BLaER1 (cell line): ENCODE results near the gene CASZ1.

ENCODE experiments used
- H3K27ac ChIP-seq: shearing (Covaris generic); formaldehyde crosslinking; 2 replicates; pipeline ENCODE4 v1.8.1; 2022
- H3K27me3 ChIP-seq: shearing (Covaris generic); formaldehyde crosslinking; 2 replicates; pipeline ENCODE4 v1.8.1; 2022
- H3K36me3 ChIP-seq: shearing (Covaris generic); formaldehyde crosslinking; 2 replicates; pipeline ENCODE4 v1.8.1; 2022
- H3K4me1 ChIP-seq: shearing (Covaris generic); formaldehyde crosslinking; 2 replicates; pipeline ENCODE4 v1.8.1; 2022
- H3K4me2 ChIP-seq: shearing (Covaris generic); formaldehyde crosslinking; 2 replicates; pipeline ENCODE4 v1.8.1; 2022
- H3K4me3 ChIP-seq: shearing (Covaris generic); formaldehyde crosslinking; 2 replicates; pipeline ENCODE4 v1.8.1; 2022
- H3K9ac ChIP-seq: shearing (Covaris generic); formaldehyde crosslinking; 2 replicates; pipeline ENCODE4 v1.8.1; 2022
- H3K9me3 ChIP-seq: shearing (Covaris generic); formaldehyde crosslinking; 2 replicates; pipeline ENCODE4 v1.8.1; 2022
- H4K20me1 ChIP-seq: shearing (Covaris generic); formaldehyde crosslinking; 2 replicates; pipeline ENCODE4 v1.8.1; 2022
- Cebpa-rat ChIP-seq: shearing (Covaris generic); IDR thresholded peaks from 2 replicates; pipeline ENCODE4 v1.8.1; 2022

The CASZ1 gene

GRCh38 chr1:10744029-10744428 is 52.4 kb downstream of the CASZ1 start:
- Histone ChIP-seq H3K36me3 (no peaks in the 10 kb centered on the region), H3K9me3 (no peaks in the 10 kb centered on the region), H3K4me2 (no peak overlapping the region), H3K4me3 (no peak overlapping the region), H3K4me1 (no peaks in the 10 kb centered on the region), H3K9ac (no peak overlapping the region), H3K27ac (no peak overlapping the region), H3K27me3 (peaks cover 16% of the 10 kb centered on the region; the same call in 1 of the 2 replicates), H4K20me1 (no peaks in the 10 kb centered on the region)
- no peak for TF ChIP-seq Cebpa-rat

GRCh38 chr1:10741696-10742095 is 54.8 kb downstream of the CASZ1 start:
- no peaks in the 10 kb centered on the region for H3K9me3 ChIP-seq
- no peak overlapping the region for H3K4me3 ChIP-seq
- no peak for TF ChIP-seq Cebpa-rat
- H3K27ac ChIP-seq: no peak overlapping the region
- no peaks in the 10 kb centered on the region for H3K36me3 ChIP-seq
- no peaks in the 10 kb centered on the region for H4K20me1 ChIP-seq
- peaks cover 16% of the 10 kb centered on the region; the same call in 1 of the 2 replicates for H3K27me3 ChIP-seq
- H3K4me2 ChIP-seq: no peak overlapping the region
- peaks cover 10% of the 10 kb centered on the region for H3K4me1 ChIP-seq
- H3K9ac ChIP-seq: no peak overlapping the region

DNA sequence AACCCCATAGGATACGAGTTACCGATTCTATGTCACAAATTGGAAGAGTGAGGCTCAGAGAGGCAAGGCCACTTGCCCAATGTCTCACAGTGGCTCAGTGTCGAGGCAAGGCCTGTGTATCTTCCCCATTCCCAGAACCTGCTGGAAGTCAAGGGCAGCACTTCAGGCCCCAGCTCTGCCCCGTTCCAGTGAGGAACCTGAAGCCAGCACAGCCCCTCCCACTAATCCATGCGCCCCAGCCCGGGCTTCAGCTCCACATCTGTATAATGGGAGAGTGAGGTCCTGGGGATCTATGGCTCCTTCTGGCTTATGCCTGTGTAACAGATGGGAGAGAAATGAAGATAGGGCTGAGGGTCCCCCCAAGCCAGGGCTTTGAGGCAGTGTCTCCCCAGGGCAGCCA is 56.3 kb downstream of the CASZ1 start:
- no peak overlapping the region for H3K27ac ChIP-seq
- peaks cover 11% of the 10 kb centered on the region for H3K4me1 ChIP-seq
- no peaks in the 10 kb centered on the region for H3K36me3 ChIP-seq
- H3K27me3 ChIP-seq: peaks cover 16% of the 10 kb centered on the region; the same call in 1 of the 2 replicates
- H4K20me1 ChIP-seq: no peaks in the 10 kb centered on the region
- H3K4me2 ChIP-seq: no peak overlapping the region
- no peaks in the 10 kb centered on the region for H3K9me3 ChIP-seq
- H3K9ac ChIP-seq: no peak overlapping the region
- H3K4me3 ChIP-seq: no peak overlapping the region
- no peak for TF ChIP-seq Cebpa-rat

DNA sequence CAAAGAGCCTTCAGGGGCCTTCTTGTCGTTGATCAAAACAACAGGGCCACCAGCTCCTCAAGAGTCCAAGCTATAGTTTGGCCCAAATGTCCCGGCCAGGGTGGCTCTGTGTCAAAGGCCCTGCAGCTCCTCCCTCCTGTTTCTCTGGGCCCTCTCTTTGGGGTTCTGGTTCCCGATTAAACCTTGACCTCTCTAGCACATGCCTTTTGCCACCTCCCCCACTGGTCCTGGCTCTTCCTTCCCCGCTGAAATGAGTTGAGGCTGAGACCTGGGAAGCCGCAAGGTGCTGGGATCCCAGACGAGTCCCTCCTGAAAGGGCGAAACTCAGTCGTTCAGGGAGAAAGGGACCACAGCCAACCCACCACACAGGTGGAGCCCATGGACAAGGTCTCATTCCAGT is 56.9 kb downstream of the CASZ1 start:
- TF ChIP-seq Cebpa-rat: no peak
- Histone ChIP-seq H3K4me2 (no peak overlapping the region), H3K4me3 (no peak overlapping the region), H3K36me3 (no peaks in the 10 kb centered on the region), H3K27ac (no peak overlapping the region), H3K9me3 (no peaks in the 10 kb centered on the region), H3K4me1 (peaks cover 11% of the 10 kb centered on the region), H3K9ac (no peak overlapping the region), H4K20me1 (no peaks in the 10 kb centered on the region), H3K27me3 (peaks cover 14% of the 10 kb centered on the region; the same call in 1 of the 2 replicates)

DNA sequence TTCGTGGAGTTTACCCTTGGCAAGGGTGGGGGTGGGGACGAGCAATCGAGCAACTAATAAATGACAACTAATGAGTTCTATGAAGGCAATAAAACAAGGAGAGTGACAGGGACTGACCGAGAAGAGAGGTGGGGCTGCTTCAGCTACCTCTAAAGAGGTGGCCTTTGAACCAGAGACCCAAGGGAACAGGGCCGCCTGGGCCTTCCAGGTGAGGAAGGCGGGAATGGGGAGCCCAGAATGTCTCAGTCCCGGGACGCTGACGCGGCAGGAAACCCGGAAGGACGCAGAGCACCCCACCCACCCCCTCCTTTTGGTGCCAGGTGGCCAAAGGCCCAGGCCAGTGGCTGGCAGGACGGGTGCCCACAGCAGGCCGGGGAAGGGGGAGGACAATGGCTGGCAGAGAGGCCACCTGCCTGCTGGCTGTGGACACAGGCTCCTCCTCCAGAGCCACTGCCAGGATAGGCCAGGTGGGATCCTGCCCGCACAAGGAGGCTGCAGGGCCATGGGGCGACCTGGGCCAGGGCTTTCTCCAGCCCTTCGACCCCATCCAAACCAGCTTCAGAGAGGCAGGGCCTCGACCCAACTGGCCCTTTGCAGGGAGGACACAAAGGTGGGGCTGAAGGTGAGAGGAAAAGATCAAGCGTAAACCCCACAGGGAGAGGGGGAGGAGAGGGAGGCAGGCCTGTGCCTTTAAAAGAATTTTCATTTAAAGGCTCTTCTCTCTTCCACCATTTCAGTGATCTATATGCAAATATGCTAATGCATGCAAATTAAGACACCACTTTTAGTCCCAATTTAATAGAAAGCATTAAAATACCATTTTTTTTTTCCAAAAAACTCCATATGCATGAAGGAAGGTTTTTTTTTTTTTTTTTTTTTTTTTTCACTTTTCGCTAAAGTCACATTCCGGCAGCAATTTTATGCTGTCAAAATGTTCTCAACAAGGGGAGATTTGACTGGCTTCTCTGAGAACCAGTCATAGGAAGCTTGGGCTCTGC is 58.1 kb downstream of the CASZ1 start:
- Histone ChIP-seq H3K27me3 (peaks cover 13% of the 10 kb centered on the region; the same call in 1 of the 2 replicates), H3K36me3 (no peaks in the 10 kb centered on the region), H3K4me1 (peaks cover 11% of the 10 kb centered on the region), H4K20me1 (no peaks in the 10 kb centered on the region), H3K27ac (no peak overlapping the region), H3K9ac (no peak overlapping the region), H3K9me3 (no peaks in the 10 kb centered on the region), H3K4me3 (no peak overlapping the region), H3K4me2 (no peak overlapping the region)
- TF ChIP-seq Cebpa-rat: no peak

DNA sequence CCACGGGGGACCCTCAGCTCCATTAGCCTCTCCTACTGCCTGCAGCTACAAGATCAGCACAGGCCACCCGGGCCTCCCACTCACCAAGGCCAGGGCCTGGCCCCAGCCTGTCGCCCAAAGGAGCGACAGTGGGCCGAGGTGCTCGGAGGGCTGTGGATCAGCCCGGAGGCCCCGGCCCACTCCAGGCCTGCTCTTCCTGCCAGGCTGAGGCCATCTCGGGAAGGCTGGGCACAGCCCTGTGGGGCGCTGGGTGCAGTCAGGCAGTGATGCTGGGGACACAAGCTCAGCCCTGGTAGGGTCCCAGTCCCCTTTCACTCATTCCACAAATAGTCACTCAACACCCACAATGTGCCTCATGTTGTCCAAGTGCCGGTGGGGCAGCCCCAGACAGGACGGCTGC is 58.8 kb downstream of the CASZ1 start:
- peaks cover 6% of the 10 kb centered on the region; the same call in 1 of the 2 replicates for H3K27me3 ChIP-seq
- no peak overlapping the region for H3K4me3 ChIP-seq
- no peak overlapping the region for H3K9ac ChIP-seq
- H3K27ac ChIP-seq: no peak overlapping the region
- no peak overlapping the region for H3K4me2 ChIP-seq
- H4K20me1 ChIP-seq: no peaks in the 10 kb centered on the region
- no peak for TF ChIP-seq Cebpa-rat
- H3K36me3 ChIP-seq: no peaks in the 10 kb centered on the region
- no peaks in the 10 kb centered on the region for H3K9me3 ChIP-seq
- H3K4me1 ChIP-seq: peaks cover 11% of the 10 kb centered on the region

DNA sequence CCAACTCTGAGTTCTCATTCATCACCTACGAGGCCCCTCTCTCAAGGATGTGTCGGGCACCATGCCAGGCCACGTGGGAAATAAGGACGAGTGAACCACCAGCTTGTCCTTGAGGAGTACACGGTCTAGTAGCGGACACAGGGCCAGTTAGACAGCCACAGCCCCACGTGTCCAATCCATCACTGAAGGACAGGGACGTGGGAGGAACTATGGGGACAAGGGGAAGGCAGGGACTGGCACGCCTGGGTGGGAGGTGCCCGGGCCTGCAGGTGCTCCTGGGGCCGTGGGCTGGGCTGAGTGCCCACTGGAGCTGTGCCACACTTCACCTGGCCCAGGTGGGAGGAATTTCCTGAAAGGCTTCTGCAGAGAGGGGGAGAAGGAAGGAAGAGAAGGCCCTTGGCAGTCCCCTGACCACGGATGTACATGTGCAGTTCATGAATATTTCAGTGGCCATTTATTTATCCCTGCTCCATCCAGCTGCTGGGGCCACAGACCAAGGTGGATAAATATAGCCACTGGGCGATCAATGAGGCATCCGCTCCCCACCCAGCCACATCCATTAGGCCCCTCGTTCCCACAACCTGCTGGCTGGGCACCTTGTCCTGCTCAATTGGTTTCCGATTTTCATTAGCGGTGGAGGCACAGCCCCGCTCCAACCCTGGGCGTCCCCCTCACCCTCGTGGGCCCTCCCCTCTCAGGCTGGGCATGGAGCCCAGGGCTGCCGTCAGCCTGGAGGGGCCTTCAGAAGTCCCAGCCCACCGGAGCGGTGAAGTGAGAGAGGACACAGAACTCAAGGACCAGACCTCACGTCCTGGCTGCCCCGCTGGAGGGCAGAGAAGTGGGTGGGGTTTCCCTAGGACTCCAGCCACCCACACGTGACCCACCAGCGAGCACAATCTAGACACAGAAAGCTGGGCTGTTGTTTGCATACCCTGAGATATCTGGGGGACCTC is 59.5 kb downstream of the CASZ1 start:
- no peak overlapping the region for H3K4me2 ChIP-seq
- H3K36me3 ChIP-seq: no peaks in the 10 kb centered on the region
- H3K9ac ChIP-seq: no peak overlapping the region
- H3K4me1 ChIP-seq: peaks cover 11% of the 10 kb centered on the region
- no peak overlapping the region for H3K27ac ChIP-seq
- H3K27me3 ChIP-seq: no peaks in the 10 kb centered on the region
- no peaks in the 10 kb centered on the region for H3K9me3 ChIP-seq
- H4K20me1 ChIP-seq: no peaks in the 10 kb centered on the region
- no peak overlapping the region for H3K4me3 ChIP-seq
- no peak for TF ChIP-seq Cebpa-rat

DNA sequence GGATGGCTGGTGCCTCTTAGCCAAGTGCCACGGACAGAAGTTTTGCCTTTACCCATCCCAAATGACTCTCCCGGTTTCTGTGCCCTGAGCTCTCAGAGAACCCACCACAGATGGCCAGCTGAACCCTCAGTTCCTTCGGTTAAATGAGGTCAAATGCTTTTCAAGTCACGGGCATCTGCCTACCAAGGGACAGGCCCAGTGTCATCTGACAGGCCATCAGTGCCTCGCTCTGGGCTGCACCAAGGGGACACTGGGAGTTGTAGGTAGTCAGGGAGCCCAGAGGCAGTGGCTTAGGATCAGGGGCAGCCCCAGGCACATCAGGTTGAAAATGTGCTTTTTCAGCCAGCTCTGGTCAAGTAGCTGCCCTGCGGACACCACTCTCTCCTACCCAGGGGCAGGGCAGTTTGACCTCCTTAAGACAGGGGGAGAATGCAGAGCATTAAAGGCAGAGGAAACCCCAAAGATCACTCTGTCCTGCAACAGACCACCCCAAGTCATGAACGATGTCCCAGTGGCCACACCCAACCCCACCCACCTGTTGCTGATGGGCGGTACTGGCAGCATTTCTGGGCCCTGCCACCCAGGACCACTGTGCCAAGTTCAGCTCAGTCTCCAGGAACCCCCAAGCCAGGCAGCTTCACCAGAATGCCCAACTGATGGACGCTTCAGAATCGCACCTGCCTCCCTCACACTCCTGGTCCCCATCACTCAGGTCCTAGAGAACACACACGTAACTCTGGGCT is 60.7 kb downstream of the CASZ1 start:
- Histone ChIP-seq H3K4me3 (no peak overlapping the region), H3K36me3 (no peaks in the 10 kb centered on the region), H3K9ac (no peak overlapping the region), H3K27ac (no peak overlapping the region), H4K20me1 (no peaks in the 10 kb centered on the region), H3K9me3 (no peaks in the 10 kb centered on the region), H3K27me3 (no peaks in the 10 kb centered on the region), H3K4me1 (peaks cover 11% of the 10 kb centered on the region), H3K4me2 (no peak overlapping the region)
- no peak for TF ChIP-seq Cebpa-rat

- H3K36me3 ChIP-seq: no peaks in the 10 kb centered on the region
- H3K27ac ChIP-seq: no peak overlapping the region
- no peak overlapping the region for H3K4me3 ChIP-seq
- no peak overlapping the region for H3K4me2 ChIP-seq
- TF ChIP-seq Cebpa-rat: no peak
- H3K27me3 ChIP-seq: no peaks in the 10 kb centered on the region
- no peaks in the 10 kb centered on the region for H3K9me3 ChIP-seq
- H4K20me1 ChIP-seq: no peaks in the 10 kb centered on the region
- peaks cover 11% of the 10 kb centered on the region for H3K4me1 ChIP-seq
- H3K9ac ChIP-seq: no peak overlapping the region
Observed at GRCh38 chr1:10734962-10735544, 61.4 kb downstream of the CASZ1 start.
